ENCODE results near the gene PDC.

- no peak for TF ChIP-seq FOXK2 (IDR thresholded peaks at IDR 0.05)
- TF ChIP-seq NFRKB (IDR thresholded peaks at IDR 0.05) = no peak
- no peak for TF ChIP-seq FOXA1 (IDR thresholded peaks at IDR 0.05)
- TF ChIP-seq TARDBP (IDR thresholded peaks at IDR 0.05) = no peak
- TF ChIP-seq SUZ12 (IDR thresholded peaks at IDR 0.05) = no peak
- no peak for TF ChIP-seq HDGF (IDR thresholded peaks at IDR 0.05; ENCODE audit: borderline replicate concordance)
- TF ChIP-seq FOXM1 (IDR thresholded peaks at IDR 0.05; ENCODE audit: borderline replicate concordance) = no peak
- TF ChIP-seq SP1 (IDR thresholded peaks at IDR 0.05) = no peak
- no peak for TF ChIP-seq ARNT (IDR thresholded peaks at IDR 0.05)
- TF ChIP-seq ZNF384 (IDR thresholded peaks at IDR 0.05) = no peak
- TF ChIP-seq BHLHE40 (IDR thresholded peaks at IDR 0.05; ENCODE audit: borderline replicate concordance) = no peak
- TF ChIP-seq ELF4 (IDR thresholded peaks at IDR 0.05) = no peak
Observed at GRCh38 chr1:186413319-186413718, 47.6 kb downstream of the PDC start.

Measured in HEK293T (cell line).